IMR-90 (cell line): ENCODE measurements around the gene MYOM1. TPM values are rescaled to one million over a fixed set of nuclear protein-coding genes. Genes with fewer than 3 reads are reported as not detected.

Experiments used
- ATAC-seq: fragments of 200-7000 bp; cut with Tn5 transposase; 2 replicates; pipeline ENCODE4 v1.9.1; 2020; ENCODE audit warnings: low read depth, mild to moderate bottlenecking, moderate library complexity
- BruUV-seq: library from RNA; stranded (reverse); fragments of 400-500 nt; replicated peaks from 2 replicates; lab custom pipeline; 2021; lab: Mats Ljungman, UMichigan
- CTCF ChIA-PET: fragments of 300-600 bp; formaldehyde crosslinking; extraction: SDS; loops from one replicate; lab custom pipeline; 2021; ENCODE audit warnings: antibody characterized with exemption; lab: Yijun Ruan, JAX
- POLR2A ChIA-PET: fragments of 300-600 bp; sonication (Branson Sonifier 250); formaldehyde crosslinking; loops from one replicate; lab custom pipeline; 2022; ENCODE audit warnings: antibody characterized with exemption; ENCODE audit not compliant: unreplicated experiment; lab: Charles Lee
- DNase-seq: peaks from one replicate; pipeline ENCODE4 v3.0.0; 2013
- H2AFZ ChIP-seq: replicated peaks from 2 replicates; pipeline ENCODE3; 2013; ENCODE audit warnings: low read length, mild to moderate bottlenecking; ENCODE audit not compliant: poor library complexity
- H2AK5ac ChIP-seq: 2 replicates; pipeline ENCODE4 v1.6.1; 2013; ENCODE audit warnings: low read depth, low read length, inconsistent platforms
- H2AK9ac ChIP-seq: replicated peaks from 2 replicates; pipeline ENCODE3; 2013; ENCODE audit warnings: mild to moderate bottlenecking, low read depth, low read length, moderate library complexity; ENCODE audit not compliant: poor library complexity
- H2BK120ac ChIP-seq: 2 replicates; pipeline ENCODE4 v1.6.1; 2013; ENCODE audit warnings: low read depth, low read length, inconsistent platforms
- H2BK15ac ChIP-seq: 3 replicates; pipeline ENCODE4 v1.6.1; 2013; ENCODE audit warnings: low read depth, low read length, inconsistent platforms
- H2BK20ac ChIP-seq: 2 replicates; pipeline ENCODE4 v1.6.1; 2013; ENCODE audit warnings: low read depth, mild to moderate bottlenecking, inconsistent platforms, low read length, moderate library complexity
- H2BK5ac ChIP-seq: 2 replicates; pipeline ENCODE4 v1.6.1; 2013; ENCODE audit warnings: mild to moderate bottlenecking, low read depth, low read length, inconsistent platforms; ENCODE audit not compliant: poor library complexity, severe bottlenecking
- H3K14ac ChIP-seq: replicated peaks from 2 replicates; pipeline ENCODE4 v1.6.1; 2013; ENCODE audit warnings: low read depth, low read length, inconsistent platforms
- H3K18ac ChIP-seq: 2 replicates; pipeline ENCODE4 v1.6.1; 2013; ENCODE audit warnings: low read depth, low read length, control low read depth
- H3K23ac ChIP-seq: 2 replicates; pipeline ENCODE4 v1.6.1; 2013; ENCODE audit warnings: low read depth, low read length, inconsistent platforms
- H3K27ac ChIP-seq: 2 replicates; pipeline ENCODE4 v1.5.1; 2013; ENCODE audit warnings: mild to moderate bottlenecking, control low read depth, low read length; ENCODE audit not compliant: insufficient read depth
- H3K27me3 ChIP-seq: 2 replicates; pipeline ENCODE4 v1.6.1; 2013; ENCODE audit warnings: low read length; ENCODE audit not compliant: control insufficient read depth, insufficient read depth
- H3K36me3 ChIP-seq: 2 replicates; pipeline ENCODE4 v1.6.1; 2013; ENCODE audit warnings: low read length, mixed read lengths; ENCODE audit not compliant: control insufficient read depth, insufficient read depth
- H3K4ac ChIP-seq: 2 replicates; pipeline ENCODE4 v1.6.1; 2013; ENCODE audit warnings: low read depth, low read length, inconsistent platforms
- H3K4me1 ChIP-seq: 2 replicates; pipeline ENCODE4 v1.6.1; 2013; ENCODE audit warnings: low read length, mixed read lengths; ENCODE audit not compliant: control insufficient read depth, insufficient read depth
- H3K4me2 ChIP-seq: 2 replicates; pipeline ENCODE4 v1.6.1; 2013; ENCODE audit warnings: low read depth, mild to moderate bottlenecking, control low read depth, low read length, moderate library complexity
- H3K4me3 ChIP-seq: 2 replicates; pipeline ENCODE4 v1.5.1; 2013; ENCODE audit warnings: low read depth, mild to moderate bottlenecking, control low read depth, low read length, moderate library complexity; ENCODE audit not compliant: insufficient read depth
- H3K56ac ChIP-seq: 2 replicates; pipeline ENCODE4 v1.6.1; 2013; ENCODE audit warnings: low read length, inconsistent platforms; ENCODE audit not compliant: insufficient read depth; ENCODE audit errors: extremely low read depth
- H3K79me1 ChIP-seq, 2 experiments: 2 replicates each; pipeline ENCODE4 v1.6.1; 2013; ENCODE audit warnings: low read length in 2 of 2, inconsistent platforms in 1 of 2, low read depth in 1 of 2
- H3K9ac ChIP-seq: 2 replicates; pipeline ENCODE4 v1.6.1; 2013; ENCODE audit warnings: low read depth, low read length, control low read depth
- H3K9me1 ChIP-seq: 2 replicates; pipeline ENCODE4 v1.6.1; 2013; ENCODE audit warnings: low read length, inconsistent platforms; ENCODE audit not compliant: insufficient read depth
- H3K9me3 ChIP-seq: 2 replicates; pipeline ENCODE4 v1.6.1; 2013; ENCODE audit warnings: low read length; ENCODE audit not compliant: control insufficient read depth, insufficient read depth
- H4K20me1 ChIP-seq: 2 replicates; pipeline ENCODE4 v1.6.1; 2013; ENCODE audit warnings: low read length, inconsistent platforms; ENCODE audit not compliant: insufficient read depth
- H4K5ac ChIP-seq: 2 replicates; pipeline ENCODE4 v1.6.1; 2013; ENCODE audit warnings: mild to moderate bottlenecking, low read depth, low read length, control low read depth
- H4K8ac ChIP-seq, 2 experiments: 2 replicates each; pipeline ENCODE4 v1.6.1; 2013; ENCODE audit warnings: low read depth in 2 of 2, low read length in 2 of 2, control low read depth in 1 of 2, inconsistent platforms in 1 of 2
- H4K91ac ChIP-seq: 2 replicates; pipeline ENCODE4 v1.6.1; 2013; ENCODE audit warnings: low read depth, low read length, inconsistent platforms; ENCODE audit not compliant: insufficient read depth
- CEBPB ChIP-seq: IDR thresholded peaks from 2 replicates; pipeline ENCODE4 v1.6.1; 2012; ENCODE audit warnings: low read depth, low read length, improper control_type of control experiment
- RAD21 ChIP-seq: IDR thresholded peaks from 2 replicates; pipeline ENCODE4 v1.6.1; 2012; ENCODE audit warnings: low read length, improper control_type of control experiment
- RCOR1 ChIP-seq: IDR thresholded peaks from 2 replicates; pipeline ENCODE4 v1.6.1; 2012; ENCODE audit warnings: mild to moderate bottlenecking, low read length, improper control_type of control experiment; ENCODE audit not compliant: insufficient replicate concordance
- RFX5 ChIP-seq: IDR thresholded peaks from 2 replicates; pipeline ENCODE4 v1.8.0; 2012; ENCODE audit warnings: low read depth, mild to moderate bottlenecking, low read length, moderate library complexity
- SMC3 ChIP-seq: fragments of 150-350 bp; IDR thresholded peaks from 2 replicates; pipeline ENCODE4 v1.6.1; 2016; ENCODE audit warnings: low read depth, mild to moderate bottlenecking, antibody characterized with exemption, low read length, moderate library complexity
- WGBS, 2 experiments: methylation state at CpG; one replicate each; pipeline versions ENCODE4 v1.1.5 to v1.1.7; 2013; ENCODE audit warnings: missing lambda C conversion rate in 2 of 2; ENCODE audit not compliant: insufficient read length in 1 of 2; ENCODE audit errors: extremely low coverage in 2 of 2; 5-methylcytosine and 5-hydroxymethylcytosine counted together
- dilution Hi-C: fragments of 300-500 bp; cut with HindIII; formaldehyde crosslinking; loops from one replicate; pipeline ENCODE4 v1.14.3; 2018; ENCODE audit warnings: low sequenced_read_pairs; ENCODE audit not compliant: unreplicated experiment
- in situ Hi-C: fragments of 300-500 bp; cut with MboI; formaldehyde crosslinking; loops from 3 replicates; pipeline ENCODE4 v1.14.3; 2019; ENCODE audit warnings: low sequenced_read_pairs, inconsistent platforms, mixed read lengths
- intact Hi-C: fragments of 100-400 bp; cut with micrococcal nuclease; formaldehyde crosslinking; loops from 2 replicates; pipeline ENCODE4 v1.10.0; 2022
- polyA plus RNA-seq, 3 experiments: library from polyadenylated mRNA; depleted of rRNA; stranded (reverse); fragments of >200 nt; gene quantifications; 2 replicates each; pipeline ENCODE4 v1.2.3, GENCODE V29; 2012; ENCODE audit warnings: low replicate concordance in 1 of 3
- total RNA-seq: library from RNA; depleted of rRNA; stranded (reverse); fragments of >200 nt; gene quantifications from 2 replicates; pipeline ENCODE4 v1.2.3, GENCODE V29; 2012

The MYOM1 gene
- total and polyA plus RNA-seq, 2 of the 4 experiments (the other 2 are of a cell fraction): under 0.01 to 0.10 TPM

DNA sequence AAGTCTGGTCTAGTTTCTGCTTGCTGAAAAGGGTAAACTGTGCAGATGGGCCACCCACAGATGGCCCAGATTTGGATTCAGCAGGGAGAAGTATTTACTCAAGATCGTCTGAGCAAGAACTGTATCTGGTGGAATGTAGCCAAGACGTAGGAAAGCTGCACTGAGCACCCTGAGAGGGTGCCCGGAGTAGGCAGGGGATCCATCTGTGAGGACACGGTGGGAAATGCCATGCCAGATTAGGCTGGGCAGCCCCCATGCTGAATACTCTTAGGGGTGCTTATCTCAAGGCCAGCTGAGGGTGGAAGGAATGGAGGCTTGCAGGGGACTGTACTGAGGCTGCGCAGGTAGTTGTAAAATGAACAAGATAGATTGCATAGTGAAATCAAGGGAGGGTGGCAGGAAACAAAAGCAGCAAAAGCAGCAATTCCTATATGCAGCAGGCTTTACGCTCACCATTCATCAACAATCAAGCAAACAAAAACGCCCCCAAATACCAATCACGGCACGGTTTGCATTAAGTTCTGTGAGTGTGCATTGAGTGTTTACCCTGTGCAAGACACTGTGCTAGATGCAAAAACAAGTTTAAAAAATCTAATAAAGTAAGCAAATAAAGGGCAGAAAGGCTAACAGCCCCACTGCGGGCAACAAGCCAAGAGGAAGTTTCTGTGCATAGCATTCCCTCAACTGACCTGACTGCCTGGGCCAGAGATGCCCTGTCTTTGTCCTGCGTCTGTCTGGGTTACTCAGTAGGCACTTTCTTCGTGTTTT lies 174.7 kb downstream of the MYOM1 start:
- H3K79me1 ChIP-seq: no peaks in the 10 kb centered on the region
- H3K14ac ChIP-seq: no peak overlapping the region
- 0% methylated on average over 2 of the region's 12 CpGs; no CpG with 5 or more reads in 1 of the 2 experiments for WGBS, 2 experiments
- ATAC-seq (peak; percentile 42), DNase-seq (no peak)
- ChIA-PET CTCF (interaction anchor here (0.7 to 1.5 kb wide), 2 partner anchors 17 to 601 kb away, joined by 3 read pairs; no protein-coding TSS in a partner anchor), POLR2A (no interaction called here)
- no peak overlapping the region; the same call in 1 of the 2 replicates for H2BK20ac ChIP-seq
- H2BK15ac ChIP-seq: no peak overlapping the region
- no peaks in the 10 kb centered on the region for H3K36me3 ChIP-seq
- H3K9ac ChIP-seq: no peak overlapping the region
- no peak overlapping the region for H2AK9ac ChIP-seq
- no peak overlapping the region for H3K56ac ChIP-seq
- TF ChIP-seq RCOR1 (no peak), RFX5 (no peak), RAD21 (no peak), CEBPB (no peak), SMC3 (no peak)
- H3K4me2 ChIP-seq: peak overlapping the region; percentile 56; the same call in 1 of the 2 replicates
- peaks cover 6% of the 10 kb centered on the region for H3K4me1 ChIP-seq
- peak overlapping the region; percentile 64 for H2AFZ ChIP-seq
- dilution Hi-C loops: no loop called here
- BruUV-seq: no TSS peak
- H3K23ac ChIP-seq: no peak overlapping the region
- intact Hi-C loops: no loop called here
- no peak overlapping the region for H2BK120ac ChIP-seq
- H2BK5ac ChIP-seq: no peak overlapping the region
- in situ Hi-C loops: no loop called here
- H3K4ac ChIP-seq: peak overlapping the region; percentile 16; the same call in 1 of the 2 replicates
- H3K27me3 ChIP-seq: no peaks in the 10 kb centered on the region
- no peak overlapping the region for H2AK5ac ChIP-seq
- H3K18ac ChIP-seq: no peak overlapping the region
- H3K9me1 ChIP-seq: peaks cover 3% of the 10 kb centered on the region; the same call in 1 of the 2 replicates
- no peak overlapping the region; the same call in 1 of the 2 replicates for H4K5ac ChIP-seq
- no peaks in the 10 kb centered on the region for H4K20me1 ChIP-seq
- H4K91ac ChIP-seq: no peak overlapping the region
- no peaks in the 10 kb centered on the region for H3K9me3 ChIP-seq
- H3K4me3 ChIP-seq: no peak overlapping the region
- no peak overlapping the region for H4K8ac ChIP-seq
- no peak overlapping the region for H3K27ac ChIP-seq
